Measurements from ENCODE around the gene CELF5. TPM values are rescaled to one million over a fixed set of nuclear protein-coding genes. Genes with fewer than 3 reads are reported as not detected.
"Not testable (repeated sequence)": the region's sequence is repeated elsewhere in the genome, so short reads cannot be mapped to it uniquely, and the experiment has no call there.

CELF5 gene
- total RNA-seq, 2 donors from 2014 or later, result 2.6 to 3.5 TPM

DNA sequence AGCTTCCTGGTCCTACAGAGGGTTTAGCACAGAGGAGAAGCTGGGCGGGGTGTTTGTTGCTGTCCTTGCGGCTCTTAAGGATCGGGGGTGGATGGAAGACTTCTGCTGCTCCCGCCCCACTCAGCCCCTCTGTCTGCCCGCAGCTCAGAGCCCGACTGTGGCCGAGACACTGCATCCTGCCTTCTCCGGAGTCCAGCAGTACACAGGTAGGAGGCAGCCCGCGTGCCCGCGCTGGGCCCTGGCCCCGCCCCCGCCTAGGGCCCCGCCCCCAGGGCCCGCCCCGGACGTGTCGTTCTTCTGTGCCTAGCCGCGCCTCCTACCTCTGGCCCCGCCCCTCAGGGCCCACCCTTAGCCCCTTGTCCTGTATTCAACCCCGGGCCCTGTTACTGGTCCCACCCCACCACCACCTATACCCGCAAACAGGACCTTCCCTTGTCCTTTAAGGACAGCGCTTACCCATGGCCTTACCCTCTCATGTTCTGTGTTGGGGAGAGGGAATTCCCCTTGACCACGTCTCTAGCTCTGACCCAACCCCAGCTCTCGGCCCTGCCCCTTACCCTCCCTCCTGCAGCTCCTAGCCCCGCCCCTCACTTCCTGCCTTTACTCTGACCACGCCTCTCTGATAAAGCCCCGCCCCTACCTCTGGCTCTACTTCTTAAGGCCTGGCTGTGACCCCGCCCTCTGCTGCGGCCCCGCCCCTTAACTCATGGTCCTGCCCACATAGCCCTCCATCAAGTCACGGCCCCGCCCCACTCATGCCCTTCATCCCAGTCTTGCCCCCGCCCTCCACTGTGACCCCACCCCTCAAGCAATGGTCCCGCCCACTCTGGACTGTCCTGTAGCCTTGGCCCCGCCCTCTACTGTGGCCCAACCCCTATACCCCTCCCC lies 60.5 kb downstream of the CELF5 start:
- DNase-seq, result peak; percentile 100
- no peaks in the 10 kb centered on the region for H3K36me3 Mint-ChIP-seq (ENCODE audit: low read depth)
- H3K9me3 Mint-ChIP-seq, result no peaks in the 10 kb centered on the region
- H3K27ac ChIP-seq (ENCODE audit: low read depth, low read length), result no peak overlapping the region
- H3K4me3 ChIP-seq (ENCODE audit: low read length), result peak overlapping the region; percentile 77
- peaks cover 31% of the 10 kb centered on the region for H3K27me3 Mint-ChIP-seq (ENCODE audit: insufficient read depth)
- H3K27ac Mint-ChIP-seq, result peak overlapping the region; percentile 96
- no peaks in the 10 kb centered on the region for H3K9me3 ChIP-seq (ENCODE audit: control insufficient read depth, low read length)
- H3K27me3 ChIP-seq (ENCODE audit: control insufficient read depth, insufficient read depth, low read length, poor library complexity, severe bottlenecking), result no peaks in the 10 kb centered on the region
- H3K4me1 ChIP-seq (ENCODE audit: control insufficient read depth, insufficient read depth, low read length), result no peaks in the 10 kb centered on the region
- H3K36me3 ChIP-seq (ENCODE audit: control insufficient read depth, insufficient read depth, low read length), result no peaks in the 10 kb centered on the region
- TF ChIP-seq, protein P1, sequence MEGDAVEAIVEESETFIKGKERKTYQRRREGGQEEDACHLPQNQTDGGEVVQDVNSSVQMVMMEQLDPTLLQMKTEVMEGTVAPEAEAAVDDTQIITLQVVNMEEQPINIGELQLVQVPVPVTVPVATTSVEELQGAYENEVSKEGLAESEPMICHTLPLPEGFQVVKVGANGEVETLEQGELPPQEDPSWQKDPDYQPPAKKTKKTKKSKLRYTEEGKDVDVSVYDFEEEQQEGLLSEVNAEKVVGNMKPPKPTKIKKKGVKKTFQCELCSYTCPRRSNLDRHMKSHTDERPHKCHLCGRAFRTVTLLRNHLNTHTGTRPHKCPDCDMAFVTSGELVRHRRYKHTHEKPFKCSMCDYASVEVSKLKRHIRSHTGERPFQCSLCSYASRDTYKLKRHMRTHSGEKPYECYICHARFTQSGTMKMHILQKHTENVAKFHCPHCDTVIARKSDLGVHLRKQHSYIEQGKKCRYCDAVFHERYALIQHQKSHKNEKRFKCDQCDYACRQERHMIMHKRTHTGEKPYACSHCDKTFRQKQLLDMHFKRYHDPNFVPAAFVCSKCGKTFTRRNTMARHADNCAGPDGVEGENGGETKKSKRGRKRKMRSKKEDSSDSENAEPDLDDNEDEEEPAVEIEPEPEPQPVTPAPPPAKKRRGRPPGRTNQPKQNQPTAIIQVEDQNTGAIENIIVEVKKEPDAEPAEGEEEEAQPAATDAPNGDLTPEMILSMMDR (conservative IDR thresholded peaks at IDR 0.05), result no peak
- peak overlapping the region; percentile 59 for H3K4me3 Mint-ChIP-seq
- H3K4me1 Mint-ChIP-seq, result no peaks in the 10 kb centered on the region
- H3K9ac ChIP-seq (ENCODE audit: extremely low read depth, low read length, poor library complexity, severe bottlenecking), result no peak overlapping the region
- WGBS, 2 experiments (ENCODE audit: insufficient coverage in 1 of 2, insufficient read length in 1 of 2), result 5 to 13% methylated on average over 9 to 37 of the region's 38 CpGs

DNA sequence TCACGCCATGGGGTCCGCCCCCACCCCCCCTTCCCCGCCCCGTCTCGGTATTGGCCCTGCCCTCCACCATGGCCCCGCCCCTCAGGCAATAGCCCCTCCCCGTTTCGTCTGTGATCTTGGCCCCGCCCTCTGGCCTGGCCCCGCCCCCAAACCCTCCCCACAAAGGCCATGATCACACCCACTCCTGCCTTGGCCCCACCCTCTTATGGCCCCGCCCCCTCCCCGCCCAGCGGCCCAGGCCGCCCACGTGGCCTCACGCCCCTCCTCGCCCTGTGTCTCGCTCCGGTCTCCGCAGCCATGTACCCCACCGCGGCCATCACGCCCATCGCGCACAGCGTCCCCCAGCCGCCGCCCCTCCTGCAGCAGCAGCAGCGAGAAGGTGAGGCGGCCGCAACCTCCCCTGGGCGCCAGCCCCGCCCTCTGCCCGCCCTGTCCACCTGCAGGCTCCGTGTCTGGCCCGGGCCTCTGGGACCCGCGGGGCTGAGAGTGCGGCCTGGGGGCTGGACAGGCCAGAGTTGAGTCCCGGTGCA lies 61.3 kb downstream of the CELF5 start:
- no peaks in the 10 kb centered on the region for H3K4me1 Mint-ChIP-seq
- no peak for DNase-seq
- TF ChIP-seq, protein P1 (conservative IDR thresholded peaks at IDR 0.05), result no peak
- no peaks in the 10 kb centered on the region for H3K9me3 Mint-ChIP-seq
- H3K27ac ChIP-seq (ENCODE audit: low read depth, low read length), result no peak overlapping the region
- H3K36me3 ChIP-seq (ENCODE audit: control insufficient read depth, insufficient read depth, low read length), result no peaks in the 10 kb centered on the region
- H3K36me3 Mint-ChIP-seq (ENCODE audit: low read depth), result no peaks in the 10 kb centered on the region
- H3K4me3 ChIP-seq (ENCODE audit: low read length), result peak overlapping the region; percentile 82
- H3K27me3 Mint-ChIP-seq (ENCODE audit: insufficient read depth), result peaks cover 30% of the 10 kb centered on the region
- no peaks in the 10 kb centered on the region for H3K27me3 ChIP-seq (ENCODE audit: control insufficient read depth, insufficient read depth, low read length, poor library complexity, severe bottlenecking)
- H3K27ac Mint-ChIP-seq, result no peak overlapping the region
- H3K9me3 ChIP-seq (ENCODE audit: control insufficient read depth, low read length), result no peaks in the 10 kb centered on the region
- H3K4me3 Mint-ChIP-seq, result peak overlapping the region; percentile 59
- H3K9ac ChIP-seq (ENCODE audit: extremely low read depth, low read length, poor library complexity, severe bottlenecking), result no peak overlapping the region
- H3K4me1 ChIP-seq (ENCODE audit: control insufficient read depth, insufficient read depth, low read length), result no peaks in the 10 kb centered on the region
- 0 to 4% methylated on average over 3 to 36 of the region's 40 CpGs for WGBS, 2 experiments (ENCODE audit: insufficient coverage in 1 of 2, insufficient read length in 1 of 2)

DNA sequence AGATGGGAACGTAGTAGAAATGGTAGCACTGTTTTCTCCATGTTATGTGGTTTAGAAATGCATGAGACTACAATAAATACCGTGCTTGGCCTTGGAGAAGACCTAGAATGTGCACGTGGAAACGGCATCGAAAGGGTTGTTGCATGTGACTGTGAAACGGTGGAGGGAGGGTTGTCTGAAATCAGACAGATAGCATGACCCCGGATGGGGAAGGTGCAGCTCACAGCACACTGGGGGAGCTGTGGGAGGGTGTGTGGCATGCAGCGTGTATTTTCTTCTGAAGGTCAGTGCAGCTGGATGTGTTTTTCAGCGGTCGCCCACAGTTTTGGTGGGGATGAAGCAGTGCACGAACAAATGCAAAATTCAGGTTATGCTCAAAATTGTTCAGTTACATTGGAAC lies 63.4 kb downstream of the CELF5 start:
- Histone ChIP-seq H3K4me3 (ENCODE audit: low read length) (no peak overlapping the region), H3K9ac (ENCODE audit: extremely low read depth, low read length, poor library complexity, severe bottlenecking) (no peak overlapping the region), H3K27ac (ENCODE audit: low read depth, low read length) (no peak overlapping the region), H3K9me3 (ENCODE audit: control insufficient read depth, low read length) (no peaks in the 10 kb centered on the region), H3K4me1 (ENCODE audit: control insufficient read depth, insufficient read depth, low read length) (no peaks in the 10 kb centered on the region), H3K36me3 (ENCODE audit: control insufficient read depth, insufficient read depth, low read length) (no peaks in the 10 kb centered on the region), H3K27me3 (ENCODE audit: control insufficient read depth, insufficient read depth, low read length, poor library complexity, severe bottlenecking) (no peaks in the 10 kb centered on the region)
- 83 to 86% methylated on average over 10 to 11 of the region's 11 CpGs for WGBS, 2 experiments (ENCODE audit: insufficient coverage in 1 of 2, insufficient read length in 1 of 2)
- H3K36me3 Mint-ChIP-seq (ENCODE audit: low read depth), result no peaks in the 10 kb centered on the region
- no peaks in the 10 kb centered on the region for H3K9me3 Mint-ChIP-seq
- H3K4me3 Mint-ChIP-seq, result no peak overlapping the region
- peaks cover 20% of the 10 kb centered on the region for H3K27me3 Mint-ChIP-seq (ENCODE audit: insufficient read depth)
- TF ChIP-seq, protein P1 (conservative IDR thresholded peaks at IDR 0.05), result no peak
- H3K27ac Mint-ChIP-seq, result no peak overlapping the region
- no peaks in the 10 kb centered on the region for H3K4me1 Mint-ChIP-seq
- DNase-seq, result no peak

DNA sequence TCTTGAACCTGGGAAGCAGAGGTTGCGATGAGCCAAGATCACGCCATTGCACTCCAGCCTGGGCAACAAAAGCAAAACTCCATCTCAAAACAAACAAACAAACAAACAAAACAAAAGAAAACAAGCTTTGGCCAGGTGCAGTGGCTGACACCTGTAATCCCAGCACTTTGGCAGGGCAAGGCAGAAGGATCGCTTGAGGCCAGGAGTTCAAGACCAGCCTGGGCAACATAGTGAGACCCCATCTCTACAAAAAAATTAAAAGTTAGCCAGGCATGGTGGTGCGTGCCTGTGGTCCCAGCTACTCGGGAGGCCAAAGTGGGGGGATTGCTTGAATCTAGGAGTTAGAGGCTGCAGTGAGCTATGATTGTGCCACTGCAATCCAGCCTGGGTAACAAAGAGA lies 64.0 kb downstream of the CELF5 start:
- H3K4me1 Mint-ChIP-seq; H3K9me3 Mint-ChIP-seq; H3K4me1 ChIP-seq (ENCODE audit: control insufficient read depth, insufficient read depth, low read length); DNase-seq; H3K9ac ChIP-seq (ENCODE audit: extremely low read depth, low read length, poor library complexity, severe bottlenecking); H3K9me3 ChIP-seq (ENCODE audit: control insufficient read depth, low read length); H3K4me3 ChIP-seq (ENCODE audit: low read length); H3K27ac ChIP-seq (ENCODE audit: low read depth, low read length); H3K36me3 Mint-ChIP-seq (ENCODE audit: low read depth); H3K27ac Mint-ChIP-seq; H3K4me3 Mint-ChIP-seq; H3K27me3 ChIP-seq (ENCODE audit: control insufficient read depth, insufficient read depth, low read length, poor library complexity, severe bottlenecking); H3K36me3 ChIP-seq (ENCODE audit: control insufficient read depth, insufficient read depth, low read length): not testable (repeated sequence)
- 87 to 100% methylated on average over 1 to 5 of the region's 5 CpGs for WGBS, 2 experiments (ENCODE audit: insufficient coverage in 1 of 2, insufficient read length in 1 of 2)
- peaks cover 20% of the 10 kb centered on the region for H3K27me3 Mint-ChIP-seq (ENCODE audit: insufficient read depth)

Data from endodermal cell (in vitro differentiated cells).